Body of pancreas (tissue), 4 donors: ENCODE data around the gene DPH6. TPM values are rescaled to one million over a fixed set of nuclear protein-coding genes. Genes with fewer than 3 reads are reported as not detected.

ENCODE experiments used
- ATAC-seq: fragments of 150-250 bp; one replicate; pipeline ENCODE4 v1.9.1; 2016
- DNase-seq, 4 donors: peaks; one replicate each; pipeline ENCODE4 v3.0.0-alpha.2; 2019
- H3K27ac ChIP-seq, 4 donors: fragments of 200-600 bp; sonication (generic); 1 replicate in 3 of 4; 2 replicates in 1 of 4; pipeline versions ENCODE4 v1.5.1 to v1.6.1; 2016 to 2019; ENCODE audit warnings: mild to moderate bottlenecking in 1 of 4, mixed read lengths in 1 of 4, moderate library complexity in 1 of 4
- H3K27me3 ChIP-seq, 2 donors: fragments of 200-600 bp; sonication (generic); one replicate each; pipeline ENCODE4 v1.6.0; 2016; ENCODE audit warnings: mild to moderate bottlenecking in 1 of 2
- H3K36me3 ChIP-seq, 2 donors: fragments of 200-600 bp; sonication (generic); replicated peaks in 1 of 2; 2 replicates each; pipeline ENCODE4 v1.5.1; 2016; ENCODE audit warnings: low read depth in 2 of 2; ENCODE audit not compliant: insufficient read depth in 1 of 2
- H3K4me1 ChIP-seq: fragments of 200-600 bp; sonication (generic); one replicate; pipeline ENCODE4 v1.6.0; 2016
- H3K4me3 ChIP-seq, 2 donors: fragments of 200-600 bp; sonication (generic); 1 replicate in 1 of 2; 2 replicates in 1 of 2; pipeline ENCODE4 v1.5.1; 2016 to 2019
- H3K9me3 ChIP-seq, 3 donors: fragments of 200-600 bp; sonication (generic); 1 replicate in 2 of 3; 2 replicates in 1 of 3; pipeline ENCODE4 v1.5.1; 2016
- CTCF ChIP-seq, 7 experiments: fragments of 450-650 bp in 4 of 7; fragments of 200-600 bp in 3 of 7; sonication (generic) in 3 of 7; IDR thresholded peaks; one replicate each; pipeline ENCODE4 v1.5.1; 2016 to 2019; ENCODE audit warnings: antibody characterized with exemption in 7 of 7
- POLR2A ChIP-seq, 3 donors: fragments of 450-650 bp; IDR thresholded peaks; one replicate each; pipeline ENCODE4 v1.6.1; 2016; ENCODE audit warnings: antibody characterized with exemption in 3 of 3, mild to moderate bottlenecking in 2 of 3
- WGBS, 2 donors: methylation state at CpG; one replicate each; pipeline ENCODE4 v1.1.5; 2017; 5-methylcytosine and 5-hydroxymethylcytosine counted together
- intact Hi-C: fragments of 100-400 bp; cut with DNase I; formaldehyde crosslinking; loops from one replicate; pipeline ENCODE4 v1.15.1; 2023
- total RNA-seq, 2 donors: library from RNA; depleted of rRNA; stranded (reverse); fragments of >200 nt; gene quantifications; one replicate each; pipeline ENCODE4 v1.1.0, GENCODE V29; 2016

Gene DPH6
- total RNA-seq, 2 donors from 2014 or later, result 10.9 to 18.9 TPM

- DNase-seq (no peak), ATAC-seq (no peak)
- intact Hi-C loops, result no loop called here
- no peak overlapping the region for H3K27ac ChIP-seq
- no peak overlapping the region for H3K4me3 ChIP-seq
- no peaks in the 10 kb centered on the region for H3K27me3 ChIP-seq
- TF ChIP-seq POLR2A (IDR thresholded peaks at IDR 0.05) (no peak), CTCF (IDR thresholded peaks at IDR 0.05) (no peak)
- H3K9me3 ChIP-seq, result no peaks in the 10 kb centered on the region
- no peaks in the 10 kb centered on the region for H3K36me3 ChIP-seq
- H3K4me1 ChIP-seq, result no peaks in the 10 kb centered on the region
- WGBS, 2 donors, result 46% methylated on average over 2 of the region's 2 CpGs
These were observed 14.9 kb upstream of the DPH6 start for GRCh38 chr15:35560870-35561269.

- H3K9me3 ChIP-seq, result no peaks in the 10 kb centered on the region
- H3K27ac ChIP-seq, result no peak overlapping the region
- H3K27me3 ChIP-seq, result no peaks in the 10 kb centered on the region
- 92 to 93% methylated on average over 1 of the region's 1 CpG for WGBS, 2 donors
- no peaks in the 10 kb centered on the region for H3K36me3 ChIP-seq
- no peaks in the 10 kb centered on the region for H3K4me1 ChIP-seq
- no peak for ATAC-seq
- no peak overlapping the region for H3K4me3 ChIP-seq
- no peak for DNase-seq
- intact Hi-C loops, result no loop called here
- TF ChIP-seq CTCF (IDR thresholded peaks at IDR 0.05) (no peak), POLR2A (IDR thresholded peaks at IDR 0.05) (no peak)
These were observed 14.3 kb upstream of the DPH6 start for GRCh38 chr15:35560258-35560657.

- 68 to 74% methylated on average over 2 of the region's 2 CpGs for WGBS, 2 donors
- Histone ChIP-seq H3K4me1 (no peaks in the 10 kb centered on the region), H3K9me3 (no peaks in the 10 kb centered on the region), H3K36me3 (no peaks in the 10 kb centered on the region), H3K4me3 (no peak overlapping the region), H3K27me3 (no peaks in the 10 kb centered on the region), H3K27ac (no peak overlapping the region)
- DNase-seq, result no peak
- intact Hi-C loops, result no loop called here
- no peak for TF ChIP-seq CTCF (IDR thresholded peaks at IDR 0.05)
- TF ChIP-seq POLR2A (IDR thresholded peaks at IDR 0.05), result no peak
- no peak for ATAC-seq
These were observed 13.7 kb upstream of the DPH6 start for GRCh38 chr15:35559683-35560082.

- Histone ChIP-seq H3K4me3 (no peak overlapping the region), H3K9me3 (no peaks in the 10 kb centered on the region), H3K4me1 (no peaks in the 10 kb centered on the region), H3K27ac (no peak overlapping the region), H3K27me3 (no peaks in the 10 kb centered on the region), H3K36me3 (no peaks in the 10 kb centered on the region)
- no peak for TF ChIP-seq CTCF (IDR thresholded peaks at IDR 0.05)
- TF ChIP-seq POLR2A (IDR thresholded peaks at IDR 0.05), result no peak
- ATAC-seq (no peak), DNase-seq (no peak)
- intact Hi-C loops, result no loop called here
- whole genome bisulfite sequencing, 2 donors, result 87 to 88% methylated on average over 4 of the region's 4 CpGs
These were observed 11.6 kb upstream of the DPH6 start for GRCh38 chr15:35557544-35557943.

- Histone ChIP-seq H3K9me3 (no peaks in the 10 kb centered on the region), H3K4me3 (no peak overlapping the region), H3K4me1 (no peaks in the 10 kb centered on the region), H3K27ac (no peak overlapping the region), H3K27me3 (no peaks in the 10 kb centered on the region), H3K36me3 (no peaks in the 10 kb centered on the region)
- no peak for DNase-seq
- intact Hi-C loops, result no loop called here
- WGBS, 2 donors, result 94 to 98% methylated on average over 4 of the region's 4 CpGs
- no peak for TF ChIP-seq POLR2A (IDR thresholded peaks at IDR 0.05)
- no peak for TF ChIP-seq CTCF (IDR thresholded peaks at IDR 0.05)
- ATAC-seq, result no peak
These were observed 11.0 kb upstream of the DPH6 start for GRCh38 chr15:35557012-35557411.
